K562 (cell line): ENCODE results near the gene TLR6. TPM values are rescaled to one million over a fixed set of nuclear protein-coding genes. Genes with fewer than 3 reads are reported as not detected.

Source experiments
- BMI1 ChIP-seq: fragments of 150-350 bp; IDR thresholded peaks from 2 replicates; pipeline ENCODE4 v1.6.1; 2014; ENCODE audit warnings: low read length
- BRCA1 ChIP-seq, 2 experiments: fragments of 450-650 bp in 1 of 2; sonication (generic) in 1 of 2; formaldehyde crosslinking in 1 of 2; IDR thresholded peaks; 2 replicates each; pipeline versions ENCODE4 v1.5.0 to v1.6.1; 2017 to 2020; ENCODE audit warnings: mild to moderate bottlenecking in 1 of 2, missing genetic modification reagents in 1 of 2
- C11orf30 ChIP-seq: fragments of 450-650 bp; IDR thresholded peaks from 2 replicates; pipeline ENCODE4 v1.6.1; 2016; ENCODE audit warnings: low read depth, mild to moderate bottlenecking
- CBFA2T2 ChIP-seq: fragments of 450-650 bp; conservative IDR thresholded peaks from 2 replicates; pipeline ENCODE4 v1.6.1; 2017; ENCODE audit warnings: mild to moderate bottlenecking
- EP300 ChIP-seq: IDR thresholded peaks from 2 replicates; pipeline ENCODE4 v1.6.1; 2012; ENCODE audit warnings: low read length, improper control_type of control experiment
- GATAD2A ChIP-seq: fragments of 450-650 bp; IDR thresholded peaks from 2 replicates; pipeline ENCODE4 v1.6.1; 2017
- GTF2A2 ChIP-seq: IDR thresholded peaks from 2 replicates; pipeline ENCODE4 v1.6.1; 2016; ENCODE audit warnings: mild to moderate bottlenecking, missing genetic modification characterization, missing compliant biosample characterization
- MCM2 ChIP-seq: fragments of 450-650 bp; IDR thresholded peaks from 2 replicates; pipeline ENCODE4 v1.6.1; 2017; ENCODE audit warnings: low read depth, mild to moderate bottlenecking
- MTA3 ChIP-seq: fragments of 450-650 bp; formaldehyde crosslinking; IDR thresholded peaks from 2 replicates; pipeline ENCODE4 v1.6.1; 2017; ENCODE audit warnings: mild to moderate bottlenecking, borderline replicate concordance
- NFE2 ChIP-seq: IDR thresholded peaks from 2 replicates; pipeline ENCODE4 v1.6.1; 2014; ENCODE audit warnings: antibody characterized with exemption, low read depth
- NR2C2 ChIP-seq, 2 experiments: fragments of 200-800 bp in 1 of 2; sonication (Bioruptor generic) in 1 of 2; sonication (generic) in 1 of 2; formaldehyde crosslinking in 1 of 2; IDR thresholded peaks; 2 replicates each; pipeline versions ENCODE4 v1.6.1 to v1.8.0; 2016 to 2022; ENCODE audit warnings: mild to moderate bottlenecking in 1 of 2, missing compliant biosample characterization in 1 of 2, missing genetic modification characterization in 1 of 2, missing genetic modification reagents in 1 of 2
- OTX1 ChIP-seq: fragments of 450-650 bp; formaldehyde crosslinking; IDR thresholded peaks from 2 replicates; pipeline ENCODE4 v1.4.0; 2022; ENCODE audit warnings: mild to moderate bottlenecking
- PHB ChIP-seq: fragments of 250-450 bp; sonication (Bioruptor Pico); IDR thresholded peaks from 2 replicates; pipeline ENCODE4 v1.5.0; 2021
- SREBF2 ChIP-seq: sonication (generic); formaldehyde crosslinking; IDR thresholded peaks from 2 replicates; pipeline ENCODE4 v1.4.0; 2020; ENCODE audit warnings: mild to moderate bottlenecking, missing genetic modification reagents
- THRAP3 ChIP-seq: fragments of 450-650 bp; IDR thresholded peaks from 2 replicates; pipeline ENCODE4 v1.6.1; 2016; ENCODE audit warnings: mild to moderate bottlenecking, inconsistent platforms, borderline replicate concordance
- ZNF644 ChIP-seq: fragments of 200-800 bp; sonication (Bioruptor generic); IDR thresholded peaks from 2 replicates; pipeline ENCODE4 v1.6.1; 2016; ENCODE audit warnings: low read depth, missing genetic modification characterization, missing compliant biosample characterization
- ZNF655 ChIP-seq: fragments of 250-450 bp; sonication (Bioruptor Pico); IDR thresholded peaks from 2 replicates; pipeline ENCODE4 v1.5.0; 2021
- polyA plus RNA-seq, 8 experiments: library from polyadenylated mRNA; depleted of rRNA in 4 of 8; stranded (reverse) in 5 of 8; unstranded in 3 of 8; fragments of >200 nt; fragmentation: Nextera tagmentation in 2 of 8; fragmentation: Illumina TruSeq in 1 of 8; extraction: Ambion mirVana in 2 of 8; extraction: Trizol in 1 of 8; gene quantifications; 2 replicates each; pipeline versions ENCODE4 v1.2.1 to v1.2.3, GENCODE V29; 2011 to 2014; ENCODE audit warnings: inconsistent platforms in 1 of 8, missing spikeins in 1 of 8
- total RNA-seq, 7 experiments: library from RNA; depleted of rRNA in 6 of 7; stranded (reverse); fragments of >200 nt in 6 of 7; fragmentation: Illumina TruSeq in 2 of 7; extraction: Trizol in 2 of 7; gene quantifications; 2 replicates each; pipeline versions ENCODE4 v1.2.1 to v1.2.3, GENCODE V29; 2011 to 2021; ENCODE audit warnings: low replicate concordance in 1 of 7

The TLR6 gene
- total and polyA plus RNA-seq, 9 of the 15 experiments (the other 6 are each of a cell fraction or from before 2014, with no cell fraction given) = 0.08 to 1.9 (median 0.91) TPM

GRCh38 chr4:38905652-38906385 is 49.2 kb upstream of the TLR6 start (continued):
- TF ChIP-seq MTA3 = no peak
- TF ChIP-seq C11orf30 = no peak
- TF ChIP-seq MCM2 = no peak
- no peak for TF ChIP-seq GTF2A2
- TF ChIP-seq OTX1 (CRISPR knock-in tag) = no peak
- peak; percentile 52; the same call in 1 of the 2 replicates for TF ChIP-seq EP300
- no peak for TF ChIP-seq BRCA1 (IDR thresholded peaks at IDR 0.05)
- TF ChIP-seq BRCA1 (CRISPR knock-in tag; IDR thresholded peaks at IDR 0.05) = no peak
- TF ChIP-seq BMI1 = no peak
- no peak for TF ChIP-seq THRAP3
- TF ChIP-seq NFE2 = no peak
- TF ChIP-seq GATAD2A = no peak
- TF ChIP-seq ZNF655 = no peak
- TF ChIP-seq ZNF644 = no peak
- peak; percentile 52 for TF ChIP-seq CBFA2T2
- no peak for TF ChIP-seq NR2C2 (CRISPR knock-in tag; IDR thresholded peaks at IDR 0.05)
- peak; percentile 16; the same call in 1 of the 2 replicates for TF ChIP-seq NR2C2 (tag; IDR thresholded peaks at IDR 0.05)
- TF ChIP-seq PHB = no peak
- TF ChIP-seq SREBF2 (CRISPR knock-in tag) = no peak
